ENCODE results near the gene KLHDC4. TPM values are rescaled to one million over a fixed set of nuclear protein-coding genes. Genes with fewer than 3 reads are reported as not detected.
"Not testable (repeated sequence)": the region's sequence is repeated elsewhere in the genome, so short reads cannot be mapped to it uniquely, and the experiment has no call there.

Gene KLHDC4
- polyA plus RNA-seq, 4 donors, result 23.7 to 28.7 (median 28.5) TPM

- DNase-seq (ENCODE audit: low read depth in 4 of 4, low spot score in 3 of 4), result no peak
These were observed 43.1 kb downstream of the KLHDC4 start for GRCh38 chr16:87722590-87723225.

DNA sequence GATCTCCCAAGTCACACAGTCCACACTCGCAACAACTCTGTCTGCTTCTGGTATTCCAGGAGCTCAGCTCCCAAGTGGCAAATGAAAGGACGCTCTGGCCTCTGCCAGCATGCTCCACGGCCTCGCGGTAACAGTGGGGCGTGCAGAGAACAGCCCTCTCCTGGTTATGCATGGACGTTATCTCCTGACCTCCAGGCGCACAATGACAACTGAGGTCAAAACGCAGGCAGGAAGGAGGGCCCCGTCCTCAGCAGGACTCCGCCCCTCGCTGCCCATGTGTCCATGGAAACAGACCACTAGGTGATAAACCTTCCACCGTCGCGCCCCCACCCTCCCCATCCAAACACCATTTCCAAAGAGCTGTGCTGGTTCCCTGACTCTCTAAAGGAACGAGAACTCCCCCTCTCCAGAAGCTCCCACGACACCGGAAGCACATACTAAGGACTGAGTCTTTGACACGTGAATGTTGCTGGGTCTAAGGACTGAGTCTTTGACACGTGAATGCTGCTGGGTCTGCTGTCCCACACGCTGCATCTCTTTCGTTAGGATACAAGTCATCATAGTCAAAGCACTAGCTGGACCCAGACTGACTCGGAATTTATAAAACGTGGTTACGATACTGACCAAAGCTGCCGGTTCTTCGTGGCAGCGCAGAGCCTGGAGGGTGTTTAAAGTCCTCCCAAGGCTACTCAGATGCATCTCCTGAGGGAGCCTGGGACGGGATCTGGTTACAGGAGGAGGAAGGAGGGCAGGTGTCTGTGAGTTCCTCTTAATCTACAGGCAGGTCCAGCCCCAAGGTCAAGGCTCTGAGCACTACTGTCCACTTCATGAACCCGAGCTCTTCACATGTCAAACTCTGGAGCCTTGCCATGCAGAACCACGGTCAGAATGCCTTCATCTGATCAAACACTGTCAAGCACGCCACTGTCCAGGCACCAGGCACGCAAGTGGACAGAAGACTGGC lies 43.9 kb downstream of the KLHDC4 start:
- no peak for DNase-seq (ENCODE audit: low read depth in 4 of 4, low spot score in 3 of 4)

DNA sequence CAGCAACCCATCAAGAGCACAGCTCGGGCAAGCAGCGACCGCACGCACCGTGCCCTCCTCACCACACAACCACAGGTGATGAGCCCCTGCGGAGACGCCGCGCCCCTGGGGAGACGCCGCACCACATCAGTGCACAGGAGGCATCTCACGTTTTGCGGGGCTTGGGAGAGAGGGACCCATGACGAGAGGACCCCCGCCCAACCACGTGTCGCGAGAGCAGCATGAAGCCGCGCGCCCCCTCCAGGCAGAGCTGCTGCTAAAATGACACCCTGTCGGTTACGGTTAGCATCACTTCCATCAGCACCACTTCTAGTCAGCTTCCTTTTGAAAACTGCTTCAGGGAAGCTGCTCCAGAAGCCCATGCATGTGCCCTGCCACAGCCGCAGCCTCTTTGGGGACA lies 45.3 kb downstream of the KLHDC4 start:
- DNase-seq (ENCODE audit: low read depth in 4 of 4, low spot score in 3 of 4), result no peak

DNA sequence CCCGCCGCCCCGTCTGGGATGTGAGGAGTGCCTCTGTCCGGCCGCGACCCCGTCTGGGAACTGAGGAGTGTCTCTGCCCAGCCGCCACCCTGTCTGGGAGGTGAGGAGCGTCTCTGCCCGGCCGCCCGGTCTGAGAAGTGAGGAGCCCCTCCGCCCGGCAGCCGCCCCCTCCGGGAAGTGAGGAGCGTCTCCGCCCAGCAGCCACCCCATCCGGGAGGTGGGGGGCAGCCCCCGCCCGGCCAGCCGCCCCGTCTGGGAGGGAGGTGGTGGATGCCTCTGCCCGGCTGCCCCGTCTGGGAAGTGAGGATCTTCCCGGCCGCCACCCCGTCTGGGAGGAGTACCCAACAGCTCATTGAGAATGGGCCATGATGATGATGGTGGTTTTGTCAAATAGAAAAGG lies 47.0 kb downstream of the KLHDC4 start:
- DNase-seq (ENCODE audit: low read depth in 4 of 4, low spot score in 3 of 4), result not testable (repeated sequence)

- no peak for DNase-seq (ENCODE audit: low read depth in 4 of 4, low spot score in 3 of 4)
These were observed 50.1 kb downstream of the KLHDC4 start for GRCh38 chr16:87715658-87716057.

- DNase-seq (ENCODE audit: low read depth in 4 of 4, low spot score in 3 of 4), result no peak
These were observed 50.6 kb downstream of the KLHDC4 start for GRCh38 chr16:87715231-87715630.

GRCh38 chr16:87713451-87714229 lies 52.1 kb downstream of the KLHDC4 start:
- DNase-seq (ENCODE audit: low read depth in 4 of 4, low spot score in 3 of 4), result no peak

DNA sequence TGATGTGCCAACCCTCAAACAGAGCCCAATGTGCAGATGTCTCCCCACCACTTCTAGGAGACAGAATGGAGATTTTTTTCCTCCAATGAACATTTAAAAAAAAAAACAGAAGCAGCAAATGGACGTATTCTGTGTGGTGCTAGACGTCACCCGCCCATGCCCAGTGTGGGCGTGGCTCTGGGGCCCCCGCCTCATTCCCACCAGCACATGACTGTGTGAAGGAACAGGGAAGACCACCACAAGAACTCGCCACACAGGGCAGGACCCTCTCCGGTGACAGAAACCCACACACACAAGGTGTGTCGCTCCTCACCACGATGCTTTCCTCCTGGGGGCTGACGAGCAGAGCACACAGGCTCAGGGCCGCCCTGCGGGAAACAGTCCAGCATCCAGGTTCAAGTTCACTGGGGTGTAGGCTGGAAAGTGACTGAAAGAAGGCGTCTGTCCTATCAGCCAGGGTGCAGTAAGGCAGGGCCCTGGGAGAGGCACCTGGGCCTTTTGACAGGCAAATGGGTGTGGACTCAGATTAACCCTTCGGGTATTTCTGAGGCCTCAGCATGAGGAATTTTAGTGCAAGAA lies 53.5 kb downstream of the KLHDC4 start:
- DNase-seq (ENCODE audit: low read depth in 4 of 4, low spot score in 3 of 4), result no peak

- DNase-seq (ENCODE audit: low read depth in 4 of 4, low spot score in 3 of 4), result no peak
These were observed 54.9 kb downstream of the KLHDC4 start for GRCh38 chr16:87710887-87711286.

DNA sequence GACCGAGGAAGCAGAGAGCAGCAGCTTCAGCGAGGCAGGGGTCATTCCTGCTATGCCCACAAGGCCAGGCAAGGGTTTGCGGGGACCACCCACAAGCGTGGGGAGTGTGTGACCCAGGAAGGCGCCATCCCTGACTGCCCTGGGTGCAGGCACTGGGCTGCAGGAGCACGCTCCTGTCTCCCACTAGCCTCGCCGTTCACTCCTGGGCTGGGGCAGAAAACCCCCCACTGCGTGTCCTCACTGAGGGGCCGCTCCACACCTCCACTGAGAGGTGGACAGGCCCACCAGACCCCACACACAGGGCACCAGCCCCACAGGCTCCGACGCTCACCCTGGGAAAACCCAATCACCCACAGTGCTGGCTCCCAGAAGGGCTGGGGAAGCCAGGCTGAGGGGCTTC lies 56.1 kb downstream of the KLHDC4 start:
- DNase-seq (ENCODE audit: low read depth in 4 of 4, low spot score in 3 of 4), result no peak

- DNase-seq (ENCODE audit: low read depth in 4 of 4, low spot score in 3 of 4), result no peak
These were observed 56.7 kb downstream of the KLHDC4 start for GRCh38 chr16:87708881-87709638.

DNA sequence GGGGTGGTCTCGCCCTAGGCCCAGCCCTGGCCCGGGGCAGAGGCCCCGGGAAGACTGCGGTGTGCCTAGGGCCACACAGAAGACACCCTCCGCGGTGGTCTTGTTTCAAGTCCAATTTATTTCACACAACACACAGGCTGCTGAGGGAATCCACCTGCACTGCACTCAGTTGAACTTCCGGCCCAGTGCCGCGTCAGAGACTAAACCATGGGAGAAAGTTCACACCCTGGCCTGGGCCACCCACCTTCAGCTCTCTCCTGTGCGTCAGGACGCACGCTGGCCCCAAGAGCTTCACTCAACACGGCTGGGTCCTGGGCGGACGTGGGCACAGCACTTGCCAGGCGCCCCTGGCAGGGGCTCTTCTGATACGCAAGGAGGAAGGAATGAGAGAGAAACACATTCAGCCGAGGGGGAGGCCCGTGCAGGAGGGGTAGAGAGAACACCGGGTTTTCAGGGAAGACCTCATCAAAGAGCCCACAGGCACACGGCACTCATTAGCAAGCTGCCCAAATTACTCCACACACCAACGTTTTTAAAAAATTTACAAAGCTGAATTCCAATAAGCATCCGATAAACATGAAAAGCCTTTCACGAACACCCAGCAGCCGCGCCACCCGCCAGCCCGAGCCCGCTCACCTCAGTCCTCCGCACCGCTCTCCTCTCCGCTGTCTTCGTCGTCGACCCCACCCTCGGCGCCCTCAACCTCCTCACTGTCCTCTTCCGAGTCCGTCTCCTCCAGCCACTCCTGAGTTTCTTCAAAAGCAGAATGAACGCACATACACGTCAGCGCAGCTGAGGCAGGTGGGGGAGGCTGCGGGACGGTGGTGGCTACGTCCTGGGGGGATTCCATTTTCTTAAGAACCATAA lies 57.8 kb downstream of the KLHDC4 start:
- DNase-seq (ENCODE audit: low read depth in 4 of 4, low spot score in 3 of 4), result no peak

GRCh38 chr16:87707097-87707496 lies 58.7 kb downstream of the KLHDC4 start:
- no peak for DNase-seq (ENCODE audit: low read depth in 4 of 4, low spot score in 3 of 4)

GRCh38 chr16:87706278-87707000 lies 59.3 kb downstream of the KLHDC4 start:
- no peak for DNase-seq (ENCODE audit: low read depth in 4 of 4, low spot score in 3 of 4)

- no peak for DNase-seq (ENCODE audit: low read depth in 4 of 4, low spot score in 3 of 4)
These were observed 60.0 kb downstream of the KLHDC4 start for GRCh38 chr16:87705771-87706277.

DNA sequence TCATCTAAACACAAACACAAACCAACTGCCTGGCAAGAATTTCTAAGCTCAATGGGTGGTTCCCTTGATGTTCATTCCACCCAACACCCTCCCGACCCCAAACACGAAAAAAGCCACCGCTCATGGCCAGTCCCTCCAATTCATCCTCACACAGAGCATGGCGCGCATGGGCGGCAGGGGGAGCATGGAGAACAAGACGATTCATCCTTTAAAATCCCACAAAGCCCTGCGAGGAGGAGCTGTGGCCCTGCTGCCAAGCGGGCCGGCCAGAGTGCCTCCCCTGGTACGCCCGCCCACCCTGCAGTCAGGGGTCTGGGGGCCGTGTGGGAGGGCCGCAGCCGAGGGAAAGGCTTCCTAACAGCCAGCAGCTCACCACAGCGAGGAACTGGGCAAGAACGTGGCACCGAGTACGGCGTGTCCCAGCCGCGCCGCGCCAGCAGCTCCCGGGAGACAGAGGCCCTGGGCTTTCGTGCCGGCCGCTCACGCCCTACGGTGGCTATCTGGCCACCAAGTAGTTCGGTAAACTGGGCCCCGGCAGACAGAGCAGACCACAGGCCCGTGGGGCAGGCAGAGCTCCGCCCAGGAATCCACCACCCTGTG lies 60.9 kb downstream of the KLHDC4 start:
- no peak for DNase-seq (ENCODE audit: low read depth in 4 of 4, low spot score in 3 of 4)

DNA sequence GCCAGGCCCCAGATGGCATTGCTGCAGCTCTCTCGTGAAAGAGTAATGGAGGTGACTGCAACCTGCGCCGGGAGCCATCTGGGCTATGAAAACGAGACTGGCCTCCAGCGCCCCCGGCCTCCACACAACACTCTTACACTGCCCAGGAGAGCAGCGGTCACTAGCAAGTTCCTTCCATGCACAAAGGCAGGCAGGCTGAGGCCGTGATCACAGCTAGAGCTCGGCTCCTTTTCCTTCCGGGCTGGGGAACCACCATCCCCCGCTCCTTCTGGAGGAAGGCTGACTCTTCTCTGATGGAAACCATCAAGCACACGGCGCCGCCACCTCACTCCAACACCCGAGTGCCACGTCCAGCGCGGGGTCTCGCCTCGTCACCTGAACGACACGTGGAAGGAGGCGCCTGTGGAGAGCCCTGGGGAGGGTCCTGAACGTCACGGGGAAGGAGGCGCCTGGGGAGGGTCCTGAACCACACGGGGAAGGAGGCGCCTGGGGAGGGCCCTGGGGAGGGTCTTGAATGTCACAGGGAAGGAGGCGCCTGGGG lies 61.9 kb downstream of the KLHDC4 start:
- no peak for DNase-seq (ENCODE audit: low read depth in 4 of 4, low spot score in 3 of 4)

- DNase-seq (ENCODE audit: low read depth in 4 of 4, low spot score in 3 of 4), result no peak
These were observed 62.7 kb downstream of the KLHDC4 start for GRCh38 chr16:87703071-87703470.

Data from right renal pelvis (tissue), 4 donors.